HepG2 (cell line): ENCODE results near the gene RMI2. TPM values are rescaled to one million over a fixed set of nuclear protein-coding genes. Genes with fewer than 3 reads are reported as not detected.

Source experiments
- FOSL1 ChIP-seq: sonication (generic); formaldehyde crosslinking; IDR thresholded peaks from 2 replicates; pipeline ENCODE4 v1.9.0; 2021; ENCODE audit warnings: missing genetic modification reagents, borderline replicate concordance
- HNRNPLL ChIP-seq: fragments of 200-400 bp; formaldehyde crosslinking; IDR thresholded peaks from 2 replicates; pipeline ENCODE4 v1.6.1; 2017; ENCODE audit warnings: mild to moderate bottlenecking, low read depth, low read length; ENCODE audit not compliant: poor library complexity, severe bottlenecking
- TCF12 ChIP-seq, 2 experiments: fragments of 450-650 bp in 1 of 2; sonication (generic) in 1 of 2; formaldehyde crosslinking in 1 of 2; IDR thresholded peaks; 2 replicates each; pipeline versions ENCODE4 v1.6.1 to v1.8.0; 2017 to 2022; ENCODE audit warnings: antibody characterized with exemption in 1 of 2, mild to moderate bottlenecking in 1 of 2, missing genetic modification reagents in 1 of 2, moderate library complexity in 1 of 2
- ZNF143 ChIP-seq: sonication (generic); formaldehyde crosslinking; IDR thresholded peaks from 2 replicates; pipeline ENCODE4 v1.4.0; 2020; ENCODE audit warnings: missing genetic modification reagents
- ZNF30 ChIP-seq: sonication (generic); formaldehyde crosslinking; IDR thresholded peaks from 2 replicates; pipeline ENCODE4 v1.5.0; 2020; ENCODE audit warnings: mild to moderate bottlenecking, missing genetic modification reagents
- ZNF331 ChIP-seq: sonication (generic); formaldehyde crosslinking; IDR thresholded peaks from 2 replicates; pipeline ENCODE4 v1.4.0; 2020; ENCODE audit warnings: missing genetic modification reagents
- ZNF501 ChIP-seq: sonication (generic); formaldehyde crosslinking; IDR thresholded peaks from 2 replicates; pipeline ENCODE4 v1.5.1; 2020; ENCODE audit warnings: mild to moderate bottlenecking, moderate library complexity, missing genetic modification reagents
- polyA plus RNA-seq, 8 experiments: library from polyadenylated mRNA; depleted of rRNA in 3 of 8; stranded (reverse) in 7 of 8; unstranded in 1 of 8; fragments of >200 nt; fragmentation: Illumina TruSeq in 4 of 8; extraction: Trizol in 4 of 8; gene quantifications; 2 replicates each; pipeline versions ENCODE4 v1.2.1 to v1.2.3, GENCODE V29; 2011 to 2016; ENCODE audit warnings: low read depth in 4 of 8, missing spikeins in 1 of 8, mixed read lengths in 1 of 8; ENCODE audit not compliant: insufficient read depth in 1 of 8
- total RNA-seq, 5 experiments: library from RNA; depleted of rRNA; stranded (reverse); fragments of >200 nt; fragmentation: Illumina TruSeq; extraction: Trizol; gene quantifications; 2 replicates each; pipeline ENCODE4 v1.2.3, GENCODE V29; 2016; ENCODE audit warnings: low read depth in 1 of 5
- TF ChIP-seq, protein P1 (sequence below): sonication (generic); formaldehyde crosslinking; IDR thresholded peaks from 2 replicates; pipeline ENCODE4 v1.4.0; 2020; ENCODE audit warnings: missing genetic modification reagents
- TF ChIP-seq, protein P2 (sequence below): sonication (generic); formaldehyde crosslinking; IDR thresholded peaks from 2 replicates; pipeline ENCODE4 v1.4.0; 2020; ENCODE audit warnings: missing genetic modification reagents, borderline replicate concordance

Gene RMI2
- total and polyA plus RNA-seq, 2 of the 13 experiments (the other 11 are each of a cell fraction or from before 2014, with no cell fraction given), result 24.5 to 55.7 TPM

DNA sequence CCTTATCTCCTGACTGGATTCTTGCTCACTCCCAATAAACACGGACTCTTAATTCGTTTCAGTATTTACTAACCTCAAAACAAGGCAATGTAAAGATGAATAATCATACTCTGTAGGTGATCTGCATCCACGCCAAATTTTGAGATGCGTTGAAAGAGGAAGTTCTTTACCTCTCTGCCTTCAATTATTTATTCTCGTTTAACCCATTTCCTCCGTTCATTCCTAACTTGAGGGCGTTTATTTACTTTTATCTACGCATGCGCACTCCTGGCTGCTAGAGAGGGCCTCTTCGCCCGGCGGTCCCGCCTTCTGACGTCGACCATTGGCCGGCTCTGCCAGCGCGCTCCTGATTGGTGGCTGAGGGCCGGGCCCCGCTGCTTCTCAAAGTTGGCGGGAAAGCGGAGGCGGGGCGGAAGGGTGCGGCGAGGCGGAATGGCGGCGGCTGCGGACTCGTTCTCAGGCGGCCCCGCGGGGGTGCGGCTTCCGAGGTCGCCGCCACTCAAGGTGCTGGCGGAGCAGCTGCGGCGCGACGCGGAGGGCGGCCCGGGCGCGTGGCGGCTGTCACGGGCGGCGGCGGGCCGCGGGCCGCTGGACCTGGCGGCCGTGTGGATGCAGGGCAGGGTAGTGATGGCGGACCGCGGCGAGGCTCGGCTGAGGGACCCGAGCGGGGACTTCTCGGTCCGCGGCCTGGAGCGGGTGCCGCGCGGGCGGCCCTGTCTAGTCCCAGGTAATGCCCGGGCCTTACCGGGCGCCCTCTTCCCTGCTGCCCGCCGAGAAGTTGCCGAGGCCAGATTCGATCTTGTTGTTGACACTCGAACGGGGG is at the start of gene RMI2 (continued):
- no peak for TF ChIP-seq FOSL1 (CRISPR knock-in tag)
- 0 out of 2 replicates have a peak, but pooled peaks have one; percentile 67 for TF ChIP-seq ZNF30 (CRISPR knock-in tag)
- peak; percentile 67; the same call in 1 of the 2 replicates for TF ChIP-seq ZNF331
- peak; percentile 75 for TF ChIP-seq HNRNPLL
- no peak for TF ChIP-seq ZNF143 (CRISPR knock-in tag)
- no peak for TF ChIP-seq TCF12 (IDR thresholded peaks at IDR 0.05)
- TF ChIP-seq TCF12 (CRISPR knock-in tag; IDR thresholded peaks at IDR 0.05), result no peak
- TF ChIP-seq, protein P1, sequence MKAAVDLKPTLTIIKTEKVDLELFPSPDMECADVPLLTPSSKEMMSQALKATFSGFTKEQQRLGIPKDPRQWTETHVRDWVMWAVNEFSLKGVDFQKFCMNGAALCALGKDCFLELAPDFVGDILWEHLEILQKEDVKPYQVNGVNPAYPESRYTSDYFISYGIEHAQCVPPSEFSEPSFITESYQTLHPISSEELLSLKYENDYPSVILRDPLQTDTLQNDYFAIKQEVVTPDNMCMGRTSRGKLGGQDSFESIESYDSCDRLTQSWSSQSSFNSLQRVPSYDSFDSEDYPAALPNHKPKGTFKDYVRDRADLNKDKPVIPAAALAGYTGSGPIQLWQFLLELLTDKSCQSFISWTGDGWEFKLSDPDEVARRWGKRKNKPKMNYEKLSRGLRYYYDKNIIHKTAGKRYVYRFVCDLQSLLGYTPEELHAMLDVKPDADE, result no peak
- TF ChIP-seq, protein P2, sequence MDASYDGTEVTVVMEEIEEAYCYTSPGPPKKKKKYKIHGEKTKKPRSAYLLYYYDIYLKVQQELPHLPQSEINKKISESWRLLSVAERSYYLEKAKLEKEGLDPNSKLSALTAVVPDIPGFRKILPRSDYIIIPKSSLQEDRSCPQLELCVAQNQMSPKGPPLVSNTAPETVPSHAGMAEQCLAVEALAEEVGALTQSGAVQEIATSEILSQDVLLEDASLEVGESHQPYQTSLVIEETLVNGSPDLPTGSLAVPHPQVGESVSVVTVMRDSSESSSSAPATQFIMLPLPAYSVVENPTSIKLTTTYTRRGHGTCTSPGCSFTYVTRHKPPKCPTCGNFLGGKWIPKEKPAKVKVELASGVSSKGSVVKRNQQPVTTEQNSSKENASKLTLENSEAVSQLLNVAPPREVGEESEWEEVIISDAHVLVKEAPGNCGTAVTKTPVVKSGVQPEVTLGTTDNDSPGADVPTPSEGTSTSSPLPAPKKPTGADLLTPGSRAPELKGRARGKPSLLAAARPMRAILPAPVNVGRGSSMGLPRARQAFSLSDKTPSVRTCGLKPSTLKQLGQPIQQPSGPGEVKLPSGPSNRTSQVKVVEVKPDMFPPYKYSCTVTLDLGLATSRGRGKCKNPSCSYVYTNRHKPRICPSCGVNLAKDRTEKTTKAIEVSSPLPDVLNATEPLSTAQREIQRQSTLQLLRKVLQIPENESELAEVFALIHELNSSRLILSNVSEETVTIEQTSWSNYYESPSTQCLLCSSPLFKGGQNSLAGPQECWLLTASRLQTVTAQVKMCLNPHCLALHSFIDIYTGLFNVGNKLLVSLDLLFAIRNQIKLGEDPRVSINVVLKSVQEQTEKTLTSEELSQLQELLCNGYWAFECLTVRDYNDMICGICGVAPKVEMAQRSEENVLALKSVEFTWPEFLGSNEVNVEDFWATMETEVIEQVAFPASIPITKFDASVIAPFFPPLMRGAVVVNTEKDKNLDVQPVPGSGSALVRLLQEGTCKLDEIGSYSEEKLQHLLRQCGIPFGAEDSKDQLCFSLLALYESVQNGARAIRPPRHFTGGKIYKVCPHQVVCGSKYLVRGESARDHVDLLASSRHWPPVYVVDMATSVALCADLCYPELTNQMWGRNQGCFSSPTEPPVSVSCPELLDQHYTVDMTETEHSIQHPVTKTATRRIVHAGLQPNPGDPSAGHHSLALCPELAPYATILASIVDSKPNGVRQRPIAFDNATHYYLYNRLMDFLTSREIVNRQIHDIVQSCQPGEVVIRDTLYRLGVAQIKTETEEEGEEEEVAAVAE, result 0 out of 2 replicates have a peak, but pooled peaks have one; percentile 19
- TF ChIP-seq ZNF501, result peak; percentile 97
